Measurements from ENCODE around the gene SH3RF3. TPM values are rescaled to one million over a fixed set of nuclear protein-coding genes. Genes with fewer than 3 reads are reported as not detected.
"Not testable (repeated sequence)": the region's sequence is repeated elsewhere in the genome, so short reads cannot be mapped to it uniquely, and the experiment has no call there.

SH3RF3 gene
- total RNA-seq, 1 experiment from 2014 or later = 21.7 TPM

- CTCF ChIA-PET = no interaction called here
- Mint-ChIP-seq H3K27me3 (ENCODE audit: insufficient read depth, unreplicated experiment) (no peaks in the 10 kb centered on the region), H3K4me1 (ENCODE audit: insufficient read depth, unreplicated experiment) (no peaks in the 10 kb centered on the region), H3K4me3 (ENCODE audit: unreplicated experiment) (no peak overlapping the region), H3K36me3 (ENCODE audit: insufficient read depth, unreplicated experiment) (no peaks in the 10 kb centered on the region), H3K27ac (ENCODE audit: low read depth, unreplicated experiment) (no peak overlapping the region), H3K9me3 (ENCODE audit: unreplicated experiment) (no peaks in the 10 kb centered on the region)
- POLR2A ChIA-PET = interaction anchor here (1.2 to 1.3 kb wide), 2 partner anchors 14 to 19 kb away, joined by 3 to 4 read pairs; no protein-coding TSS in a partner anchor
- intact Hi-C loops (cut with micrococcal nuclease) = no loop called here
- DNase-seq (ENCODE audit: unreplicated experiment) = no peak
- TF ChIP-seq, protein P1, sequence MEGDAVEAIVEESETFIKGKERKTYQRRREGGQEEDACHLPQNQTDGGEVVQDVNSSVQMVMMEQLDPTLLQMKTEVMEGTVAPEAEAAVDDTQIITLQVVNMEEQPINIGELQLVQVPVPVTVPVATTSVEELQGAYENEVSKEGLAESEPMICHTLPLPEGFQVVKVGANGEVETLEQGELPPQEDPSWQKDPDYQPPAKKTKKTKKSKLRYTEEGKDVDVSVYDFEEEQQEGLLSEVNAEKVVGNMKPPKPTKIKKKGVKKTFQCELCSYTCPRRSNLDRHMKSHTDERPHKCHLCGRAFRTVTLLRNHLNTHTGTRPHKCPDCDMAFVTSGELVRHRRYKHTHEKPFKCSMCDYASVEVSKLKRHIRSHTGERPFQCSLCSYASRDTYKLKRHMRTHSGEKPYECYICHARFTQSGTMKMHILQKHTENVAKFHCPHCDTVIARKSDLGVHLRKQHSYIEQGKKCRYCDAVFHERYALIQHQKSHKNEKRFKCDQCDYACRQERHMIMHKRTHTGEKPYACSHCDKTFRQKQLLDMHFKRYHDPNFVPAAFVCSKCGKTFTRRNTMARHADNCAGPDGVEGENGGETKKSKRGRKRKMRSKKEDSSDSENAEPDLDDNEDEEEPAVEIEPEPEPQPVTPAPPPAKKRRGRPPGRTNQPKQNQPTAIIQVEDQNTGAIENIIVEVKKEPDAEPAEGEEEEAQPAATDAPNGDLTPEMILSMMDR (IDR thresholded peaks at IDR 0.05; ENCODE audit: unreplicated experiment) = no peak
- BruUV-seq (replicated peaks) = no TSS peak
Measured at GRCh38 chr2:109222825-109223471, 93.9 kb downstream of the SH3RF3 start.

GRCh38 chr2:109223490-109223889 lies 94.5 kb downstream of the SH3RF3 start:
- ChIA-PET POLR2A (interaction anchor here (1.0 to 1.3 kb wide), 2 partner anchors 13 to 19 kb away, joined by 3 to 4 read pairs; no protein-coding TSS in a partner anchor), CTCF (interaction anchor here (0.9 to 1.0 kb wide), 2 partner anchors 14 to 29 kb away, joined by 3 read pairs; no protein-coding TSS in a partner anchor)
- Mint-ChIP-seq H3K27me3 (ENCODE audit: insufficient read depth, unreplicated experiment) (no peaks in the 10 kb centered on the region), H3K4me1 (ENCODE audit: insufficient read depth, unreplicated experiment) (peaks cover 2% of the 10 kb centered on the region), H3K27ac (ENCODE audit: low read depth, unreplicated experiment) (no peak overlapping the region), H3K36me3 (ENCODE audit: insufficient read depth, unreplicated experiment) (no peaks in the 10 kb centered on the region), H3K4me3 (ENCODE audit: unreplicated experiment) (no peak overlapping the region), H3K9me3 (ENCODE audit: unreplicated experiment) (no peaks in the 10 kb centered on the region)
- no TSS peak for BruUV-seq (replicated peaks)
- TF ChIP-seq, protein P1 (IDR thresholded peaks at IDR 0.05; ENCODE audit: unreplicated experiment) = no peak
- intact Hi-C loops (cut with micrococcal nuclease) = no loop called here
- no peak for DNase-seq (ENCODE audit: unreplicated experiment)

- H3K9me3 Mint-ChIP-seq (ENCODE audit: unreplicated experiment); BruUV-seq (replicated peaks); DNase-seq (ENCODE audit: unreplicated experiment); intact Hi-C loops (cut with micrococcal nuclease); H3K36me3 Mint-ChIP-seq (ENCODE audit: insufficient read depth, unreplicated experiment); H3K4me3 Mint-ChIP-seq (ENCODE audit: unreplicated experiment); H3K27ac Mint-ChIP-seq (ENCODE audit: low read depth, unreplicated experiment); H3K27me3 Mint-ChIP-seq (ENCODE audit: insufficient read depth, unreplicated experiment): not testable (repeated sequence)
- peaks cover 10% of the 10 kb centered on the region for H3K4me1 Mint-ChIP-seq (ENCODE audit: insufficient read depth, unreplicated experiment)
- ChIA-PET POLR2A (interaction anchor here (1.0 to 1.3 kb wide), 2 partner anchors 12 to 18 kb away, joined by 3 to 4 read pairs; no protein-coding TSS in a partner anchor), CTCF (interaction anchor here (0.9 to 1.2 kb wide), 3 partner anchors 12 to 30 kb away, joined by 3 read pairs; no protein-coding TSS in a partner anchor)
Measured at GRCh38 chr2:109224341-109224740, 95.3 kb downstream of the SH3RF3 start.

DNA sequence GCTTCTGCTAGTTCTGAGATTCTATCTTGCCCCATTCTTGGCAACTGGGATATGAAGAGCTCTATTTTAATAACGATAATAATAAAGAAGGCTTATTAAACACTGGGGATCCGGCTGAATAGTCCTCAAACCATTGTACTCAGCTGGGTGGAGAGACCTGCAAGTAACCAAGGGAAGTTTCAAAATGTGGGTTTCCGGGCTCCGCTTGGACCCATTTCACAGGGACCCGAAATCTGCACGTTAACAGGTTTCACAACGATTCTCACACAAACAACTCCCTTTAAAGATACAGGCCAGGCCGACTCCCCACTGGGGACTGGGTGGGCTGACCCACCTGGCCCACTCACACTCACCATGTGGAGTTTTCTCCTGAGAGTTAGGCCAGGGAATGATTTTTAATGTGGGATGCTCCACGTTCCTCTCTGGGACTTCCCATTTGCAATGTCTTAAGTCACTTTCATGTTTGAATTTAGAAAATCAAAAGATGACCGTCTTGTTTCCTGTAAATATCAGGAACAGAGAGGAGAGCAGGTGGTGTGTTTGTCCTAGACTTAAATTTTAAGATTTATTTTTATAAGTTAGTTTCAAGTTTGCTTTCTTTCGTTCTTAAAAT lies 96.3 kb downstream of the SH3RF3 start:
- no TSS peak for BruUV-seq (replicated peaks)
- DNase-seq (ENCODE audit: unreplicated experiment) = no peak
- Mint-ChIP-seq H3K36me3 (ENCODE audit: insufficient read depth, unreplicated experiment) (no peaks in the 10 kb centered on the region), H3K27me3 (ENCODE audit: insufficient read depth, unreplicated experiment) (no peaks in the 10 kb centered on the region), H3K4me3 (ENCODE audit: unreplicated experiment) (no peak overlapping the region), H3K27ac (ENCODE audit: low read depth, unreplicated experiment) (no peak overlapping the region), H3K4me1 (ENCODE audit: insufficient read depth, unreplicated experiment) (peaks cover 13% of the 10 kb centered on the region), H3K9me3 (ENCODE audit: unreplicated experiment) (no peaks in the 10 kb centered on the region)
- TF ChIP-seq, protein P1 (IDR thresholded peaks at IDR 0.05; ENCODE audit: unreplicated experiment) = no peak
- ChIA-PET CTCF (interaction anchor here (0.6 to 1.3 kb wide), 4 partner anchors 11 to 297 kb away, joined by 3 to 4 read pairs (median 3); no protein-coding TSS in a partner anchor), POLR2A (interaction anchor here (0.6 to 0.7 kb wide), 2 partner anchors 14 to 793 kb away, joined by 3 read pairs; no protein-coding TSS in a partner anchor)
- intact Hi-C loops (cut with micrococcal nuclease) = no loop called here
